Esophagus squamous epithelium (tissue), 5 donors: ENCODE measurements around the gene GP1BA. TPM values are rescaled to one million over a fixed set of nuclear protein-coding genes. Genes with fewer than 3 reads are reported as not detected.

ENCODE experiments used
- DNase-seq: peaks from one replicate; lab custom pipeline; 2025; lab: John Stamatoyannopoulos, UW
- H3K27ac ChIP-seq, 4 donors: fragments of 200-600 bp; sonication (generic); one replicate each; pipeline ENCODE4 v1.5.1; 2016 to 2019; ENCODE audit warnings: mild to moderate bottlenecking in 1 of 4
- H3K27me3 ChIP-seq, 4 donors: fragments of 200-600 bp; sonication (generic); 1 replicate in 3 of 4; 2 replicates in 1 of 4; pipeline versions ENCODE4 v1.5.1 to v1.6.0; 2017 to 2021; ENCODE audit warnings: antibody characterized with exemption in 1 of 4
- H3K36me3 ChIP-seq, 3 donors: fragments of 200-600 bp; sonication (generic); one replicate each; pipeline ENCODE4 v1.5.1; 2016 to 2019
- H3K4me1 ChIP-seq, 3 donors: fragments of 200-600 bp; sonication (generic); one replicate each; pipeline ENCODE4 v1.5.1; 2017 to 2019
- H3K4me3 ChIP-seq, 4 donors: fragments of 200-600 bp; sonication (generic); 1 replicate in 3 of 4; 2 replicates in 1 of 4; pipeline ENCODE4 v1.5.1; 2016 to 2019; ENCODE audit warnings: mild to moderate bottlenecking in 2 of 4, moderate library complexity in 1 of 4
- H3K9me3 ChIP-seq, 3 donors: fragments of 200-600 bp; sonication (generic); one replicate each; pipeline ENCODE4 v1.5.1; 2016 to 2019
- CTCF ChIP-seq, 6 experiments: fragments of 450-650 bp in 4 of 6; fragments of 200-600 bp in 2 of 6; sonication (generic) in 2 of 6; IDR thresholded peaks; one replicate each; pipeline ENCODE4 v1.5.1; 2016 to 2019; ENCODE audit warnings: antibody characterized with exemption in 6 of 6, mild to moderate bottlenecking in 4 of 6, moderate library complexity in 4 of 6
- POLR2A ChIP-seq, 4 donors: fragments of 450-650 bp; IDR thresholded peaks; one replicate each; pipeline ENCODE4 v1.6.1; 2017; ENCODE audit warnings: antibody characterized with exemption in 4 of 4, mild to moderate bottlenecking in 4 of 4, moderate library complexity in 3 of 4
- WGBS, 2 donors: methylation state at CpG; one replicate each; pipeline ENCODE4 v1.1.5; 2018; 5-methylcytosine and 5-hydroxymethylcytosine counted together
- intact Hi-C: fragments of 100-400 bp; cut with DNase I; formaldehyde crosslinking; loops from one replicate; pipeline ENCODE4 v1.15.0; 2022
- total RNA-seq, 4 donors: library from RNA; depleted of rRNA; stranded (reverse); fragments of >200 nt; gene quantifications; one replicate each; pipeline ENCODE4 v1.1.0, GENCODE V29; 2016
- donor health status: DM: yes; HTN: yes; CAD: no.

GP1BA gene
- total RNA-seq, 4 donors from 2014 or later: not detected

DNA sequence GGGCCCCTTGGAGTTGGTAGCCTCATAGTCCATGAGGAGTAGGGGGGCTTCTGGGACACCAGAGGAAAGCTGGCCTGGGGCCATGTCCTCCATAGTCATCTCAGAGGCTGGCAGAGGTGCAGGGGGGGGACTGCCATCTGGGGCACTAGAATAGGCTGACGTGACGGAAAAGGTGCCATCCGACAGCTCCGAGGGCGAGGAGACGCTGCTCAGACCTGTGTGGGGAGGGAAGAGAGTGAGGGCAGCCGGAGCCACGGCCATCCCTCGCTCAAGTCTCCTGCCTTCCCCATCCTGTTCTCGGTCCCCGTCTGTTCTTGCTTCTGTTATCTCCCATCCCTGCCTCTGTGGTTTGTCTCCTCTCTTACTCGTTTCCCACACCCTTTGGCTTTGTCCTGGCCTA lies 40.2 kb downstream of the GP1BA start:
- Histone ChIP-seq H3K27me3 (no peaks in the 10 kb centered on the region), H3K4me3 (no peak overlapping the region), H3K36me3 (peaks cover 16 to 79% (median 32%) of the 10 kb centered on the region in 3 donors), H3K4me1 (peaks cover 13 to 23% (median 14%) of the 10 kb centered on the region in 3 donors), H3K27ac (peak overlapping the region in 1 of 4 donors; percentile 23), H3K9me3 (no peaks in the 10 kb centered on the region)
- DNase-seq: no peak
- intact Hi-C loops: no loop called here
- TF ChIP-seq POLR2A (IDR thresholded peaks at IDR 0.05): no peak
- no peak for TF ChIP-seq CTCF (IDR thresholded peaks at IDR 0.05)
- 91 to 93% methylated on average over 12 of the region's 12 CpGs for WGBS, 2 donors

GRCh38 chr17:4972752-4973151 lies 40.7 kb downstream of the GP1BA start:
- no CpG with 5 or more reads among the region's 12 CpGs for WGBS, 2 donors
- no peak overlapping the region for H3K4me3 ChIP-seq
- H3K36me3 ChIP-seq: peaks cover 20 to 83% (median 32%) of the 10 kb centered on the region in 3 donors
- no peak overlapping the region for H3K27ac ChIP-seq
- TF ChIP-seq CTCF (IDR thresholded peaks at IDR 0.05): no peak
- no peak for TF ChIP-seq POLR2A (IDR thresholded peaks at IDR 0.05)
- no peaks in the 10 kb centered on the region for H3K9me3 ChIP-seq
- H3K27me3 ChIP-seq: no peaks in the 10 kb centered on the region
- DNase-seq: no peak
- H3K4me1 ChIP-seq: peaks cover 13 to 23% (median 14%) of the 10 kb centered on the region in 3 donors
- intact Hi-C loops: no loop called here

DNA sequence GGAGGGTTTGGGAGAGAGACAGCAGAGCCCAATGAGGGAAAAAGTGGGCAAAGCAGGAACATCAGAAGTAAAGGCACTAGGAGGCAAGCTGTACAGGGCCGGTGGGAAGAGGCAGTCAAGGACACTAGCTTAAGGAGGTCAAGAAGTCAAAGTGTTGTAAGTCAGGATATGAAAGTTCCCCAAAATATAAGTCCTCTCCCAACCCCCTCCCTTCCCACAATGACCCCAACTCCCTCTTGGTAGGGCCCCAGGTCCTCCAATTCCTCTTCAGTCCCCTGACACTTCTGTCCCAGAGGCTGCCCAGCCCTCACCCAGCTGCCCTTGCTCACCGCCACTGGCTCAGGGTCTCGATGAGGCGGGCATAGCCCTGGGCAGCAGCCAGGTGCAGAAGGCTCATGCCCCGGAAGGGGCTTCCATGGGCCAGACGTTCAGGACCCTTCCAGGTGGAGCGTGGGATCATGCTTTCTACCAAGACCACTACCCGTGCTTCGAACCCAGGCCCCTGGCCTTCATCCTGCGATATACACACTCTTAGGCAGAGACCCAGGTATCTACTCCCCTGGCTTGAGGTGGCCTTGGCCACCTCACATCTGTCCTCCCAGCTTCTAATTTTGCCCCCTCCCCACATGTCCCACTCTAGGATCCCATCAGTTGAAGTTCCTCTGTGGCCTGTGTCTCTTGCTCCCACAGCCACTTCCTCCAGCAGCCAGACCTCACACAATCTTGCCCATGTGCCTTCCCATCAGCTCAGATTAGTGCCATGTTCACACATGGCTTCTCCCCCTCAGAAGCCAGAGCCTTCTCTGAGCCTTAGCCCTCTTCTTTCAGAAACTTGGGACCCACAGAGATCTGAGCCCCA lies 41.4 kb downstream of the GP1BA start:
- no peaks in the 10 kb centered on the region for H3K27me3 ChIP-seq
- peaks cover 24 to 91% (median 32%) of the 10 kb centered on the region in 3 donors for H3K36me3 ChIP-seq
- H3K27ac ChIP-seq: no peak overlapping the region
- 80 to 92% methylated on average over 6 to 10 of the region's 10 CpGs for WGBS, 2 donors
- no peak overlapping the region for H3K4me3 ChIP-seq
- H3K9me3 ChIP-seq: no peaks in the 10 kb centered on the region
- peaks cover 8 to 16% (median 10%) of the 10 kb centered on the region in 3 donors for H3K4me1 ChIP-seq
- no peak for DNase-seq
- intact Hi-C loops: no loop called here
- TF ChIP-seq POLR2A (IDR thresholded peaks at IDR 0.05): no peak
- no peak for TF ChIP-seq CTCF (IDR thresholded peaks at IDR 0.05)

DNA sequence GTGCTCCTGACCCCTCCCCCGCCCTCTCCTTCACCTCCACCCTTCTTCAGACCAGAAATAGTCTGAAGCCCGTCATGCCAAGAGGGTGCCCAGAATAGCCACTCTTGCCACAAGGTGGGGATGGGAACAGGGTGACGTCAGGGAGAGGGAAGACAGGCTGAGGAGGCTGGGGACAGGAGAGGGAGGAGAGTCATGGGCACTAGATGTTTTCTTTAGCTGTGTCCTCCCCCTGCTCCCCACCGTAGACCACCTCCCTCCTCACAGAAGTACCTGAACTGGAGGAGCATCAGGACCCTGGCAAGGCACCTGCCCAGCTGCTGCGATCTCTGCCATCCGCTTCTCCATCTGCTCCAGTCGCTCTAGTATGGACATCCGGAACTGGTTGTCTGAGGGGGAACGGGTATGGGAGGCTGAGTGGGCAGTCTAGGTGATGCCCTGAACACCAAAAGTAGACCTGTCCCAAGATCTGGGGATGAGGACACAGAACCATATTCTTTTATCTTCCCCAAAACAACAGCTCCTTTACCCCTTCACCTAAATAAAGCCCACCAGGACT lies 42.1 kb downstream of the GP1BA start:
- no peaks in the 10 kb centered on the region for H3K27me3 ChIP-seq
- WGBS, 2 donors: 91 to 100% methylated on average over 7 of the region's 9 CpGs
- no peak for TF ChIP-seq CTCF (IDR thresholded peaks at IDR 0.05)
- no peak for TF ChIP-seq POLR2A (IDR thresholded peaks at IDR 0.05)
- no peak for DNase-seq
- intact Hi-C loops: no loop called here
- H3K4me1 ChIP-seq: peaks cover under 1 to 9% (median 3%) of the 10 kb centered on the region in 3 donors
- H3K9me3 ChIP-seq: no peaks in the 10 kb centered on the region
- H3K36me3 ChIP-seq: peaks cover 29 to 98% (median 32%) of the 10 kb centered on the region in 3 donors
- no peak overlapping the region for H3K27ac ChIP-seq
- H3K4me3 ChIP-seq: no peak overlapping the region

DNA sequence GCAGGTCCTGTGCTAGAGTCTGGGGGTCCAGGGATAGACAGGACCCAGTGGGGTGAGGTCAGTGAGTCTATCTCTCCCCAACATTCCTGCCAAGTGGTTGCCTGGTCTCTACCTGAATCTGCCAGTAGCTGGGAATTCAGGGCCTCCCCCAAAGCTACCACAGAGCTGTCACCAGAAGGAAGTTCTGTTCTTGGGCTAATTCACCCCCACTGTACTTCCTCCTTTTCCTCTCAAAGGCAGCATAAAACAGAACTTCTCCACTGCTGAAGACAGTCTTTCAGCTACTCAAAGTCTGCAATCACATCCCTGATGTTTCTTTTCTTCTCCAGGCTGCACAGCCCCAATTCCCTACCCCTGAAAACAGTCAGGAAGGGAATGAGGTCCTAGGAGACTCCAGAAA lies 46.6 kb downstream of the GP1BA start:
- intact Hi-C loops: no loop called here
- Histone ChIP-seq H3K27me3 (no peaks in the 10 kb centered on the region), H3K36me3 (peaks cover 21 to 100% (median 42%) of the 10 kb centered on the region in 3 donors), H3K4me3 (no peak overlapping the region), H3K27ac (no peak overlapping the region), H3K4me1 (peaks cover 3 to 14% (median 6%) of the 10 kb centered on the region in 3 donors), H3K9me3 (no peaks in the 10 kb centered on the region)
- no peak for DNase-seq
- no peak for TF ChIP-seq POLR2A (IDR thresholded peaks at IDR 0.05)
- TF ChIP-seq CTCF (IDR thresholded peaks at IDR 0.05): no peak
